Skeletal muscle tissue (tissue), 4 donors: ENCODE data around the gene TMEM135. TPM values are rescaled to one million over a fixed set of nuclear protein-coding genes. Genes with fewer than 3 reads are reported as not detected.

Experiments used
- H3K27ac ChIP-seq: one replicate; pipeline ENCODE4 v1.7.0; 2013; ENCODE audit warnings: mild to moderate bottlenecking, low read depth, low read length, inconsistent platforms
- H3K27me3 ChIP-seq, 3 donors: one replicate each; pipeline ENCODE4 v1.7.0; 2013; ENCODE audit warnings: low read length in 3 of 3; ENCODE audit not compliant: control insufficient read depth in 3 of 3, insufficient read depth in 3 of 3
- H3K36me3 ChIP-seq, 3 donors: one replicate each; pipeline ENCODE4 v1.7.0; 2013; ENCODE audit warnings: low read length in 3 of 3; ENCODE audit not compliant: control insufficient read depth in 3 of 3, insufficient read depth in 3 of 3
- H3K4me1 ChIP-seq, 3 donors: one replicate each; pipeline ENCODE4 v1.7.0; 2013; ENCODE audit warnings: low read length in 3 of 3, mild to moderate bottlenecking in 3 of 3; ENCODE audit not compliant: control insufficient read depth in 3 of 3, insufficient read depth in 3 of 3
- H3K4me3 ChIP-seq, 3 donors: one replicate each; pipeline ENCODE4 v1.7.0; 2013; ENCODE audit warnings: low read length in 3 of 3
- H3K9ac ChIP-seq, 3 donors: one replicate each; pipeline ENCODE4 v1.7.0; 2013; ENCODE audit warnings: low read length in 3 of 3, mild to moderate bottlenecking in 3 of 3, moderate library complexity in 2 of 3, low read depth in 1 of 3
- H3K9me3 ChIP-seq, 3 donors: one replicate each; pipeline ENCODE4 v1.7.0; 2013; ENCODE audit warnings: low read length in 3 of 3; ENCODE audit not compliant: control insufficient read depth in 3 of 3
- total RNA-seq: library from RNA; depleted of rRNA; stranded (reverse); fragments of >200 nt; gene quantifications from one replicate; pipeline ENCODE4 v1.2.3, GENCODE V29; 2014
- donor health status: Osteomylitis.

Gene TMEM135
- total RNA-seq, 1 donor from 2014 or later, result 35.5 TPM

DNA sequence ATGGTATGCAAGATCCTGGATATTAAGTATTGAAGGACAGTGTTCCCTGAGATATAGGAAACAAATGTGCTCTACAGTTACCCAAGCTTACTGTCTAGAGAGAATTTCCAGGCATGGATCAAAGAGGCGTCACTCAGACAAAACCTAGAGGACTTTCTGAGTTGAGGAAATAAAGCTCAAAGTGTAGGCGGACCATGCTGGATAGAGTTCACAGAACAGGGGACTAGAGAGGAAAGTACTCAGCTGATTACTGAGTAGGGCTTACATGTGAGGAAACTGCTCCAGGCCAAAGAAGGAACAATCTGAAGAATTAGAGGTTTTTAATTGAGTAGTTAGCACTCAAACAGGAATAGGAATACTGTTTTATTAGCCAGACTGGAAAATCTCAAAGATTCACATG lies 193.3 kb downstream of the TMEM135 start:
- Histone ChIP-seq H3K4me3 (no peak overlapping the region), H3K36me3 (no peaks in the 10 kb centered on the region), H3K9ac (no peak overlapping the region), H3K9me3 (no peaks in the 10 kb centered on the region), H3K4me1 (no peaks in the 10 kb centered on the region), H3K27ac (no peak overlapping the region), H3K27me3 (no peaks in the 10 kb centered on the region)

GRCh38 chr11:87232320-87232719 lies 194.6 kb downstream of the TMEM135 start:
- Histone ChIP-seq H3K4me1 (no peaks in the 10 kb centered on the region), H3K4me3 (no peak overlapping the region), H3K27ac (no peak overlapping the region), H3K9ac (no peak overlapping the region), H3K36me3 (no peaks in the 10 kb centered on the region), H3K9me3 (no peaks in the 10 kb centered on the region), H3K27me3 (no peaks in the 10 kb centered on the region)

DNA sequence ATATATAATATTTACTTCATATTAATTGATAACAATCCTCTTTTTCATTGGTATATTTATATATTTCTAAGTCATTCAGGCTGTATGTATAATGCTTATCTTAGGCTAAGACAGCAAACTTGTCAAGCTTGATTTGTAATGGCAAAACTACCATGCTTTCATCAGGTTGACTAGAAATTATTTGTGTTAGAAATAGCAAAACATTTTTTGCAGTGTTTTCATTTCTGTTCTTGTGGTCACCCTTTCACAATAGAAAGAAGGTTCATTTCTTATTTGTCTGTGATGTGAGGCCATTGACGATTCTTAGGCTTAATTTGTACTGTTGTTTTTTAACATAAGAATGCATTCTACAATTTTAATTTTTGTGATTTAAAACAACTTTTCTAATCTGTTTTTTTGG lies 197.6 kb downstream of the TMEM135 start:
- Histone ChIP-seq H3K9me3 (no peaks in the 10 kb centered on the region), H3K4me3 (no peak overlapping the region), H3K9ac (no peak overlapping the region), H3K36me3 (no peaks in the 10 kb centered on the region), H3K4me1 (no peaks in the 10 kb centered on the region), H3K27me3 (no peaks in the 10 kb centered on the region), H3K27ac (no peak overlapping the region)

- no peaks in the 10 kb centered on the region for H3K9me3 ChIP-seq
- no peaks in the 10 kb centered on the region for H3K4me1 ChIP-seq
- H3K4me3 ChIP-seq, result no peak overlapping the region
- H3K27ac ChIP-seq, result no peak overlapping the region
- no peaks in the 10 kb centered on the region for H3K36me3 ChIP-seq
- H3K27me3 ChIP-seq, result no peaks in the 10 kb centered on the region
- H3K9ac ChIP-seq, result no peak overlapping the region
Observed at GRCh38 chr11:87236368-87236767, 198.6 kb downstream of the TMEM135 start.

DNA sequence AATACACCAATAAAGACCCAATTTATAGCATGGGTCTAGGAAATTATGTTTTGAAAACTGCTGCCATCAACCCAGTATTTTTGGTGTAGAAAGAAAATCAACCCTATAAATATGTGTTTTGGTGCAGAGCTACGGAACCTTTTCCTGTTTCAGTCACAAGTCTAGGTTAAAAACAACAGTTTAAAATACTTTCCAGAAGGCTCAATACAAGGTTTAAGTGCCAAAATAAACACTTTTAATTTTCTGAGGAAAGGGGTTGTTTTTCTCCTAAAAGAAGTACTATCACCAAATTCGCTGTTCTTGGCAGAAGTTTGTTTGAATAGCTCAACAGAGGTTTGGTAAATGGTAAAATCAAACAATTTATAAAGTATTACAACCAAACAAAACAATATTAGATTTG lies 201.3 kb downstream of the TMEM135 start:
- Histone ChIP-seq H3K9ac (no peak overlapping the region), H3K27me3 (no peaks in the 10 kb centered on the region), H3K4me1 (no peaks in the 10 kb centered on the region), H3K36me3 (no peaks in the 10 kb centered on the region), H3K27ac (no peak overlapping the region), H3K4me3 (no peak overlapping the region), H3K9me3 (no peaks in the 10 kb centered on the region)

GRCh38 chr11:87239531-87239930 lies 201.8 kb downstream of the TMEM135 start:
- Histone ChIP-seq H3K27ac (no peak overlapping the region), H3K4me1 (no peaks in the 10 kb centered on the region), H3K36me3 (no peaks in the 10 kb centered on the region), H3K9me3 (no peaks in the 10 kb centered on the region), H3K4me3 (no peak overlapping the region), H3K9ac (no peak overlapping the region), H3K27me3 (no peaks in the 10 kb centered on the region)

DNA sequence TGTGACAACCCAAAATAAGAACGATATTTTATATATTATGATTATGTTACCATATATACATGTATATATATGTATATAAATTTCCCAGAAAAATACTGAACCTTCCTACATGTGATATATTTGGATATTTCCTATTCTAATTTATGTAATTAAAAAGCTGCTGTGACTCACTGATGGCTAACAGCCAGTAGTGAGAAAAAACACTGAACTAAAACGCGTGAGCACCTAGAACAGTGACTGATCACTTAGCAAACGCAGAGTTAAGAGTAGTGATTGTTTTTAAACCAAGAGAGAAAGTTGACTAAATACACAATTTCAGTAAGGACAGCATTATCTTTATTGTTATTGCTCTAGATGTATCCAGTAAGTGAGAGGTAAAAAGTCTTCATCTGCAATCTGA lies 213.8 kb downstream of the TMEM135 start:
- Histone ChIP-seq H3K36me3 (no peaks in the 10 kb centered on the region), H3K9ac (no peak overlapping the region), H3K4me1 (no peaks in the 10 kb centered on the region), H3K4me3 (no peak overlapping the region), H3K27ac (no peak overlapping the region), H3K27me3 (no peaks in the 10 kb centered on the region), H3K9me3 (no peaks in the 10 kb centered on the region)

DNA sequence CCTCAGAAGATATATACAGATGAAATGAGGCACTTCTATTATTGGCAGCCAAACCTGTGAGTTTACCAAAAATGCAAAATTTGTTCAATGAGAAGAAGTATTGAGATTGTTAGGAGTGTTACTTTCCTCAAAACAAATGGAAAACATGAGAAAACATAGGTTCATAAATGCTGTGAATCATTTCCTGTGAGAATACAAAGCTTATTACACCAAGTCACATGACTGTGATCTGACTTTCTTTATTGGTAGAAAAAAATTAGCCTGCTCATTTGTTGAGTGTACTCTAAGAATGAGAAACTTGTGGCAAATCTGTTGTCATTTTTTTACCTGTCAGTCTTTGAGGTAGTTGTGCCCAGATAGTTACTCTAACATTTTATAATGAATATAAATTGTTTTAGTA lies 215.1 kb downstream of the TMEM135 start:
- Histone ChIP-seq H3K4me3 (no peak overlapping the region), H3K9me3 (no peaks in the 10 kb centered on the region), H3K4me1 (no peaks in the 10 kb centered on the region), H3K9ac (no peak overlapping the region), H3K27ac (no peak overlapping the region), H3K36me3 (no peaks in the 10 kb centered on the region), H3K27me3 (no peaks in the 10 kb centered on the region)

DNA sequence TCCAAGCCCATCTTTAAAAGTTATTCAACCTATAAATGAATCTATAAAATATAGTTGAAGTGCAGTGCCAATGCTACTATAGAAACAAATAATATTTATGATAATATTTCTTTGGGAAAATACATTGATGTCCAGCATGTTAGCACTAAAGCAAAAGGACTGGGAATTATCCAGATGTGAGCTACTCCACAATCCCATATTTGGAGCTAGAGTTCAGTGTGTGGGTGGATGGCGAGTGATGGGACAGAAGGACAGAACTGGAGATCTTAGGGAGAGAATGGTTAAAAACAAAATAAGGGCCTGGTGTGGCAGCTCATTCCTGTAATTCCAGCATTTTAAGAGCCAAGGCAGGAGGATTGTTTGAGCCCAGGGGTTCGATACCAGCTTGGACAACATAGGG lies 216.8 kb downstream of the TMEM135 start:
- no peak overlapping the region for H3K9ac ChIP-seq
- no peaks in the 10 kb centered on the region for H3K4me1 ChIP-seq
- H3K9me3 ChIP-seq, result no peaks in the 10 kb centered on the region
- H3K36me3 ChIP-seq, result no peaks in the 10 kb centered on the region
- no peak overlapping the region for H3K27ac ChIP-seq
- no peak overlapping the region for H3K4me3 ChIP-seq
- no peaks in the 10 kb centered on the region for H3K27me3 ChIP-seq

DNA sequence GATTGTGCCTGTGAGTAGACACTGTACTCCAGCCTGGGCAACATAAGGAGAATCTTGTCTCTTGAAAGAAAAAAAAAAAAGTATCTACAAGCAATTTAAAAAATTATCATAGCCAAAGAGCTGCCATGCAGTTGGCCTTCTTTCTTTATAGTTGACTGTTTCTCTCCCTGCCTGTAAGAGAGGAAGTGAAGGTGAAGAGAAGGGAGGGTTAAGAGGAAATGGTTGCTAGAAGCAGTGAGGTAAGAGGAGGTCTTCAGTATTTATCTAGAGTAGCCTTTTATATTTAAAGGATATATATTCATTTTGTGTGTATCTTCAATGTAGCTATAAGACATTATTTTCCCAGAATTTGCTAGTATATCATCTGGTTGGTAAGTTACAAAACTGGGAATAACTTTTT lies 217.9 kb downstream of the TMEM135 start:
- H3K36me3 ChIP-seq, result no peaks in the 10 kb centered on the region
- H3K9me3 ChIP-seq, result no peaks in the 10 kb centered on the region

More for the DNA sequence above, 217.9 kb downstream of the TMEM135 start:
- no peaks in the 10 kb centered on the region for H3K4me1 ChIP-seq
- H3K27me3 ChIP-seq, result no peaks in the 10 kb centered on the region
- no peak overlapping the region for H3K4me3 ChIP-seq
- H3K27ac ChIP-seq, result no peak overlapping the region
- H3K9ac ChIP-seq, result no peak overlapping the region
